CD4-positive, alpha-beta T cell treated with Interleukin-15 for 4 hours (primary cell): ENCODE data around the gene MDFI.

Source experiments
- DNase-seq: peaks from one replicate; pipeline ENCODE4 v3.0.0-alpha.2; 2020; ENCODE audit warnings: low spot score

Gene MDFI

DNA sequence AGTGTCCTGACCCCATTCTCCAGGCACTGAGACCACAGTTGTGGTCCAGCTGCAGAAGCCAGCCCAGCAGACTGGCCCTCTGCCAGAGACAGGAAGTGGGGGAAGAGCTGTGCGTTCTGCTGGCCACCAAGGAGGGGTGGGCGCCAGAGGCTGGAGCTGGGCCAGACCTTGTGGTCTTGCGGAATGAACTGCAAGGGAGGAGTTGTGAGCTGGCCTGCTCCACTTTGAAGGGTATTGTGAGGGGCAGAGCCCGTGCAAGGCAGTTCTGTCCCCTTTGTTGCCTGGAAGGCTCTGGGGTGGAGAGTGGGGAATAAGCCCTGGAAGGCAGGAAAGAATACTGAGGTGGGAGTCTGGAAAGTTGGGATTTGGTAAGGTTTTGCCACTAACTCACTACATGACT lies 3.6 kb upstream of the MDFI start:
- no peak for DNase-seq

DNA sequence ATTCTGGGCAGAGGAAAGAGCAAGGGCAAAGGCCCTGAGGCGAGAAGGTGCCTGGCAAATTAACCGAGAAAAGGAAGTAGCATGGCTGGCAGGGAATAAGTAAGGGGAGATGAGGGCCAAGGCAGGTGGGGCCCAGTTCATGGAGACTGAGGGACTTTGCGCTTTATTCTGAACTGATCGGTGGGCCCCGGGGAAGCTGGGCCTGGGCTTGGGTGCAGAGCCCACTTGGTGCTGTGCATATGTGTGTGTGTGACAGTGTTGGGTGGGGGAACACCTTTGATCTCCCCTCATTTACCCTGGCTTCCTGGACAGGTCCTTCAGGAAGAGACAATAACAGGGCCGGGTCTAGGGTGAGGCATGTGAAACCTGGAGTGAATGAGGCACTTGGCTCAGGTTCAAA lies 2.9 kb upstream of the MDFI start:
- no peak for DNase-seq

DNA sequence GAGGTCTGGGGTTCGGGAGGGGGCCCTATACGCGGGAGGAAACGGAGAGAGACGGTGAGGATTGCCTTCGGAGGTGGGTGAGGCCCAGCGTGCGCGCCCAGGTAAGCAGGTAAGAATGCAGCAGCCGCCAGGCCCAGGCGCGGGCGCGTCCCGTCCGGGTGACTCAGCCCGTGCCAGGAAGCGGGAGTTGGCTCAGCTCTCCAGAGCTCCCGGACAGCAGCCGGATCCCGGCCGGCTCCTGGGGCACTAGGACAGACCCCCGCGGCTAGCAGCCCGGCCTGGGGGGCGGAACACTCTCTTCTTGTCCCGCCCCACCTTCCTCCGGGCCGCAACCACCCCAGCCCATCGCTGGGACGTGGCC lies 1.5 kb upstream of the MDFI start:
- no peak for DNase-seq

GRCh38 chr6:41637194-41638001 lies 870 bp upstream of the MDFI start:
- no peak for DNase-seq

DNA sequence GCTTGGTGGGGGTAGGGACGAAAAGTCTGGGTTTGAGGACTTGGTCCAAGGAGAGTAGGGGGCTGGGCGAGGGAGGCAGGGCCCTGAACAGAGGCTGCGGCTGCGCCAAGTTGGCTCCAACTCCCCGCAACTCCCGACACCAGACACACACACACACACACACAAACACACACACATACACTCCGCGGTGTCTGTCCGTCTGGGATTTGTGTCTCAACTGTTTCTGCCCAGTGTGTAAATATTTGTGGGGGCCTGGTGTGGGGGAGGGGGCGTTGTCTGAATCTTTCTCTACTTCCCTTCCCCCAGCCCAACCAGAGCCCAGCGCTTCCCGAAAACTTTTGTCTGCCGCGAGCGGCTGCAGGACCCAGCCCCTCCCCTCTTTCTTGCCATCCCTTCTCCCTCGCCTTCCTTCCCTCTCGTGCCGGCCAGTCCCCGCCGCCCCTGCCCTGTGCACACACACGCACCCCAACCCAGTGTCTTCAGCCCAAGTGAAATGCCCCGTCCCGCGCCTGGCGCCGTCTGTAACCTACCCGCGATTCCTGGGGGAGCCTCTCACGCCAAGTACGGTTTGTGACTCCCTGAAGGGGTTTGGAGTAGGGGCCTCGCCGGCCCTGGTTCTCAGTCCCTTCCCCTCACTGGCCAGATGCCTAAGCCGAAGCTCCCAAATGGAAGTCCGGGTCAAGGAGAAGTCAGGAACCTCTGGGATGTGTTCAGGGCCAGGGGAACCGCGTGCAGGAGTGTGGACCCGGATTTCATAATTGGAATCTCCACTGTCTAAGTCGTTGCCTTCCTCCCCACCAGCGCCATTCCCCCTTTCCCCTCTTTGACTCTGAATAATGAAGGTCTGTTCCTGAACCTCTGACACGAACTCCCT lies 904 bp downstream of the MDFI start:
- no peak for DNase-seq

- no peak for DNase-seq
Observed at GRCh38 chr6:41639809-41640371, 1.6 kb downstream of the MDFI start.

DNA sequence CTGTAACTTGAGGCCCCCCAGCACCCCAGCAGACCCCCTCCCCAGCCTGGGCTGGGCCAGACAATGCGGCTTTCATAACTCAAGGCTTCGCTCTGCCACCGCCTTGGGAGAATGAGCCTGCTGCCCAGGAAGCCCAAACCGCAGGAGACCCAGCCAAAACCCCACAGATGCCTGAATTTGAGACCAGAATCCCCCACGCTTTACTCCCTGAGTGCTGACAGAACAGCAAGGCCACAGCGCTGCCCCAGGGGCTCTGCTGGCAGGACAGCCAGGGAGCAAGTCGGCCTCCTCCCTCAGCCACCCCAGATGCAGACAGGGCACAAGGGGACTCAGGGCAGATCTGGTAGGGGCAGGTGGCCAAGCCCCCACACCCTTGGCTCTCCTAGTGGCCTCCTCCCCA lies 2.2 kb downstream of the MDFI start:
- DNase-seq = no peak

DNA sequence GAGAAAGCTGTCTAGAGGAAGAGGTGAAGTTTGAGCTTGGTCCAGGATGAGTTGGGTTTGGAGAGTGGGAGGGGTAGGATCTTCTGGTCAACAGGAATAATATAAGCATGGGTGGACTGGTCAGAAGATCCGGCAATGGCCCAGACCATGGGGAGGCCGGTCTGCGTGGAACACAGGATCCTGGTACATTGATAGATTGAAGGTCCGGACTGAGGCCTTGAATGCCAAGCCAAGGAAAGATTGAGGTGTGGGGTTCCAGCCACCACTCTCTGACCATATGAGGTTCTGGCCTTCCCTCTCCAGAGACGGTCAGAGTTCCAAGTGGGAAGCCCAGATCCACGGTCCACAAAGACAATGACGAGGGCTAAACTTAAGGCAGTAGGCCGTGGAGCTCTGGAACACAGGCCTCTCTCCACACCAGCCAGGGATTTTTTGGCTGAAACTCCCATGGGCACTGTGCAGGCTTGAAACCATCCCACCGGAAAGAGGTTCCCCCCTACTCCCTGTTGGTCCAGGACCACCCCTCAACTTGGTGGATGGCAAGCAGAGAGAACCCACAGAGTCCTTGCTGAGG lies 3.2 kb downstream of the MDFI start:
- DNase-seq = no peak

DNA sequence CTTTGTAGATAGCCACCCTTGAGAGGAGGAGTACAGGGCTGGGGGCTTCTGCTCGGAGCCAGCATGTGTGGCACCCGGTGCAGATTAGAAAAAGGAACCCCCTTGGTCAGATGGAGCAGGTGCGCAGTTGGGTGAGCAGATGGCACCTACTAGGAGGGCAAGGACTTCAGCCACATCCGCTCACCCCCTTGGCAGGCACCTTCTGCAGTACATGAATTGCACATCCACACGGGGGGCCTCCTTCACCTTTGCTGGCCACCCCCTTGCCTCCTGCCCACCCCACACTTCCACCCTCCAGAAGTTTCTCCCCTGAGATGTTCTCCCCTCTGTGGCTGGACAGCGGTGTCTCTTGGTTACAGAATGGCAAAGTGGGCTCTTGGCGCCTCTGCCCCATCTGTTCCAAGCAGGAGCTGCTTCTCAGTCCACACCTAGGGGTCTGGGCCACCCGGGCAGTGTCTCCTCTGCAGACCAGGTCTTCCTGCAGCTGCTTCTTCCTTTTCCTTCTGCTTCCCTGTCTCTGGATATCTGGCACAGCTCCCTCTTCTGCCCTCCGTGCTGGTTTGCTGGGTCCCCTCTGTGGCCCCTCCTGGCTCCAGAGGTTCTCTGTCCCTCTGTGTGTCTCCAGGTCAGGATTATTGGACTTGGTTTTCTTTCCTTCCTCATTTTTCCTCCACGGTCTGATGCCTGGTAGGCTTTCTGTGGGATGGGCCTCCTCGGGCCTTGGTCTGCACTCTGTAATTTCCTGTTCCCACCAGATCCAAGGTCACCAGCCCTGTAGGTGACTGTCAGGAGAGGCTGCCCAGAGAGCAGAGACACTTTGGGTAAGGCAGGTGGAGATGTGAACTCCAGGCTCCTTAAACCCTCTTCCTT lies 4.1 kb downstream of the MDFI start:
- DNase-seq = no peak

DNA sequence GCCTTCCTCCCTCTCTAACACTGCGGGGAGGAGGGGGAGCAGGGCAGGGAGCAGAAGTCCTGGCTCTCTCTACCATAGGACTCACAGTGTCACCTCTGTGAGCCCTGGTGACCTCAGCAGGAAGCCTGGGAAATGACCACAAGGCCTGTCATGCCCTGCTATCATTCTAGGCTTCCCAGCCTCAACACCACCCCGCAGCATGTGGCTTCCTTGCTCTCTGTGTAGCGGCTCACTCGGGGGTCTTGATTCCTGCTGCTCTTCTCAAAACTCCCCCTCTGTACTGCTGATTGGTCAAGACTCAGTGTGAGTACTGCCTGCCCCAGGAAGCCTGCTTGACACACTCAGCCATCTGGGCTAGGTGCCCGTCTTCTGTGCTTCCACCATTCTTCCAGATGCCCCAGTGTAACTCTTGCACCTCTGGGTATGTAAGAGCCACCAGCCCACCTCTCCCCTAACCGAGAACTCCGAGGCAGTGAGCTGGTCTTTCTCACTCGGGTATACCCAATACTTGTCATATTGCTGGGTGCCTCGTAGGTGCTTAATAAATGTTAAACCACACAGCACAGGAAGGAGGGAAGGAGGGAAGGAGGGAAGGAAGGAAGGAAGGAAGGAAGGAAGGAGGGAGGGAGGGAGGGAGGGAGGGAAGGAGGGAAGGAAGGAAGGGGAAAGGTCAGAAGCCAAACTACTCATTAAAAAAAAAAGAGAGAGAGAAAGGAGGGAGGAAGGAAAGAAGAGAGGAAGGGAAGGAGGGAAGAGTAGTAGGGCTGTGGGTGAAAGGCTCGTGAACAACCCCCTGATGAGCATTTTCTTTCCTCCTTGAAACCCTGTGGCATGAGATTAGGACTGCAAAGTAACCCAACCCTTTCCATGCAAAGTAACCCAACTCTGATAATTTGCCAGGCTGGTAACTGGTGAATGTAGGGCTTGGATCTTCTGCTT lies 5.0 kb downstream of the MDFI start:
- DNase-seq = no peak

- no peak for DNase-seq
Observed at GRCh38 chr6:41643899-41644269, 5.6 kb downstream of the MDFI start.

GRCh38 chr6:41644297-41644879 lies 6.1 kb downstream of the MDFI start:
- no peak for DNase-seq

GRCh38 chr6:41645007-41645618 lies 6.8 kb downstream of the MDFI start:
- no peak for DNase-seq

DNA sequence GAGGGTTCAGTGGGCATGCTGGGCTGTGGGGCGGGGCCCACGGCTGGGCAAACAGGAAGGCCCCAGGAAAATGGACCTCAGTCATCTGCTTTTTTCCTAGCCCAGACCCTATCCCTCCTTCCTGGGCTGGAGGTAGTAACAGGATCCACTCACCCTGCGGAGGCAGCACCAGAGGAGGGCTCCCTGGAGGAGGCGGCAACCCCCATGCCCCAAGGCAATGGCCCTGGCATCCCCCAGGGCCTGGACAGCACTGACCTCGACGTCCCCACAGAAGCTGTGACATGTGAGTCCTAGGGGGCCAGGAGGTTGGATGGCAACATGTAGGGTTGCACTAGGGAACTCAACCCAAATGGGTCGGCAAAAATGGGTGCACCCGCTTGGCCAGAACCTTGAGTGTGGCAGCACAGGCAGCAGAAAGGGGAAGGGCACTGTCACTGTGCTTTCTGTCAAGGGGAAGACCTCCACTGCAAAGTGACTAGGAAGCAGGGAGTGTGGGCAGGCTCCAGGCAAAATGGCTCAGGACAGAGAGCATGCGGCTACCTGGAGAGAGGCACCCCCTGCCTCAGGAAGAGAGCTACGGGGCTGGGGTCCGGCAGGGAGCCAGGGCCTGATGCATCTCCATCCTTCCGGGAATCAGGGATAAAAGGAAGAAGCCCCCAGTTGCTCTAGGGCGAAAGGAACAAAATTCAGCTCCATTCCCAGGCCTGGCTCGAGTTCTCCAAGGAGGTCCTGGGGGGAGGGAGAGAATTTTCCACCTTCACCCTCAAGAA lies 7.9 kb downstream of the MDFI start:
- no peak for DNase-seq

DNA sequence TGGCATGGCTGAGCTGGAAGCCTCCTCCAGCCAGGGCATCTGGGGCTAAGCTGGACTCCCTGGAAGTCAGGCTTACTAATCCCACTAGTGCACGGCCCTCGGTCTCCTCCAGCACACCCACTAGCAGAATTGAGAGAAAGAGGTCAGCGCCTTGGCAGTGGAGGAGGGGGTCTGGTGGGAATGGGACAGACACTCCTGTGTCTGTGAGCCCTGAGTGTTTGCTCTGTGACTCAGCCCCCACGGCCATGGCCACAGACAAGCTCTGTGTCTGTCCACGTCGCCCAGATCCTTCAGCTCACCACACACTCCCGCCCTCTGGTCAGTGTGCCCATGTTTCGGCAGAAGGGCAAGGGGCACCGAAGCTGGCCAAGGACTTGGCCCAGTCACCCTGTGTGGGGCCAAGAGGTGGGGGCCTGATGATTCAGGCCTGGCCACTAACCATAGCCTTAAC lies 8.8 kb downstream of the MDFI start:
- no peak for DNase-seq

DNA sequence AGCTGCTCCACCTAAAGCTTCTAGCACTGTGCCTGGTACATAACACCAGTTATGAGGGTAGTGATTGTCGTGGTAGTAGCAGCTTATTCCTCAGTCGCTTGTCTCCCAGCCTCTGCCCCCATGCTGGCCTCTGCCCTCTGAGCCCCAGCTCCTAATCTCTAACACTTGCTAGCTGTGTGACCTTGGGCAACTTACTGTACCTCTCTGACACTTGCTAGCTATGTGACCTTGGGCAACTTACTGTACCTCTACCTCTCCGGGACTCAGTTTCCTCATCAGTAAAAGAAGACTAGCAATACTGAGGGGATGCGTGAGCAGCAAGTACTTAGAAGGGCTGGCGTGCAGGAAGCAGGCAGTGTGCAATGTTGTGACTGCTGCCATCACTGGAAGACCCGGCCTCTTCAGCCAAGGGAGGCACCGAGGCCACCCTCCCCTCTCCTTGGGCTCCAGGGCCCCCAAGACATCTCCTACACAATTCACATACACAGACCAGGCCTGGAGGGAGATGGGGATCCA lies 9.9 kb downstream of the MDFI start:
- no peak for DNase-seq

GRCh38 chr6:41648921-41649320 lies 10.7 kb downstream of the MDFI start:
- no peak for DNase-seq

DNA sequence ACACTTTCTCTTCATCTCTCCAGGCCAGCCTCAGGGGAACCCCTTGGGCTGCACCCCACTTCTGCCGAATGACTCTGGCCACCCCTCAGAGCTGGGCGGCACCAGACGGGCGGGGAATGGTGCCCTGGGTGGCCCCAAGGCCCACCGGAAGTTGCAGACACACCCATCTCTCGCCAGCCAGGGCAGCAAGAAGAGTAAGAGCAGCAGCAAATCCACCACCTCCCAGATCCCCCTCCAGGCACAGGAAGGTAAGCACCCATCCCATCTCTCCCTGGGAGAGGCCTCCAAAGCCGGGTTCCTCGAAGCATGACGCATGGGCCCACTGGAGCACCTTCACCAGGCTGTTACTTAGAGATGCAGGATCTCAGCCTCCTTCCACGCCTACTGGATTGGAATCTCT lies 11.3 kb downstream of the MDFI start:
- DNase-seq = no peak

DNA sequence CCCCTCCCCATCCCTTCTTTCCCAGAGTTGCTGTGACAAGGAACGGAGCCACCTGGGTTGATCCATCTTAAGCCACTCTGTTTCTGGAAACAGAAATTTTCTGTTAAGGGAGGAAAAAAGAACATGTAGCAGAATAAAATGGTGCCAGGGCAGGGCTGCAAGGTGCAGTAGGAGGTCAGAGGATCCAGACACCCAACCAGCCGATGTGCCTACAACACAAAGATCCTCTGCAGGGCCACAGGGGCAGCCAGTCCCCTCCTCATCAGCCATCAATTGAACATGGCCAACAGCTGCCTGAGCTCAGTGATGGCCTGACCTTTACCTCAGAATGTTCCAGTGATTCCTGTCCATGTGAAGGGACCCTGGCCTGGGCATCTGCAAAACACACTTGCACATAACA lies 11.9 kb downstream of the MDFI start:
- no peak for DNase-seq
